Spleen (tissue), 7 donors: ENCODE results near the gene TEX50.
"Not testable (repeated sequence)": the region's sequence is repeated elsewhere in the genome, so short reads cannot be mapped to it uniquely, and the experiment has no call there.

ENCODE experiments used
- POLR2A ChIP-seq, 3 donors: fragments of 450-650 bp; IDR thresholded peaks; one replicate each; pipeline ENCODE4 v1.5.1; 2017; ENCODE audit warnings: antibody characterized with exemption in 3 of 3, mild to moderate bottlenecking in 1 of 3
- POLR2AphosphoS5 ChIP-seq, 3 donors: sonication (generic); formaldehyde crosslinking; IDR thresholded peaks; one replicate each; pipeline ENCODE4 v1.5.1; 2017; ENCODE audit warnings: antibody characterized with exemption in 3 of 3
- TF ChIP-seq, protein P1 (sequence below), 11 experiments: fragments of 200-600 bp in 7 of 11; fragments of 450-650 bp in 4 of 11; sonication (generic) in 4 of 11; IDR thresholded peaks in 8 of 11; conservative IDR thresholded peaks in 3 of 11; 1 replicate in 7 of 11; 2 replicates in 4 of 11; pipeline versions ENCODE4 v1.4.0 to v1.8.0; 2016 to 2021; ENCODE audit warnings: antibody characterized with exemption in 11 of 11, inconsistent platforms in 4 of 11, mild to moderate bottlenecking in 1 of 11
- donor health status: DM: no; HTN: no; CAD: no; lungs with moderate emphysema.
- donor health status: DM: no; HTN: no; CAD: no.
- donor health status: DM: no; HTN: no; CAD: no.

DNA sequence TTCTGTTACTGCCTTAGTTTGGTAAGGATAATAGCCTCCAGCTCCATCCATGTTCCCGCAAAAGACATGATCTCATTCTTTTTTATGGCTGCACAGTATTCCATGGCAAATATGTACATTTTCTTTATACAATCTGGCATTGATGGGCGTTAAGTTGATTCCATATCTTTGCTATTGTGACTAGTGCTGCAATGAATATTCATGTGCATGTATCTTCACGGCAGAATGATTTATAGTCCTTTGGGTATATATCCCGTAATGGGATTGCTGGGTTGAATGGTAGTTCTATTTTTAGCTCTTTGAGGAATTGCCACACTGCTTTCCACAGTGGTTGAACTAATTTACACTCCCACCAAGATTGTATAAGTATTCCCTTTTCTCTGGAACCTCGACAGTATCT lies 44.0 kb upstream of the TEX50 start:
- TF ChIP-seq, protein P1, sequence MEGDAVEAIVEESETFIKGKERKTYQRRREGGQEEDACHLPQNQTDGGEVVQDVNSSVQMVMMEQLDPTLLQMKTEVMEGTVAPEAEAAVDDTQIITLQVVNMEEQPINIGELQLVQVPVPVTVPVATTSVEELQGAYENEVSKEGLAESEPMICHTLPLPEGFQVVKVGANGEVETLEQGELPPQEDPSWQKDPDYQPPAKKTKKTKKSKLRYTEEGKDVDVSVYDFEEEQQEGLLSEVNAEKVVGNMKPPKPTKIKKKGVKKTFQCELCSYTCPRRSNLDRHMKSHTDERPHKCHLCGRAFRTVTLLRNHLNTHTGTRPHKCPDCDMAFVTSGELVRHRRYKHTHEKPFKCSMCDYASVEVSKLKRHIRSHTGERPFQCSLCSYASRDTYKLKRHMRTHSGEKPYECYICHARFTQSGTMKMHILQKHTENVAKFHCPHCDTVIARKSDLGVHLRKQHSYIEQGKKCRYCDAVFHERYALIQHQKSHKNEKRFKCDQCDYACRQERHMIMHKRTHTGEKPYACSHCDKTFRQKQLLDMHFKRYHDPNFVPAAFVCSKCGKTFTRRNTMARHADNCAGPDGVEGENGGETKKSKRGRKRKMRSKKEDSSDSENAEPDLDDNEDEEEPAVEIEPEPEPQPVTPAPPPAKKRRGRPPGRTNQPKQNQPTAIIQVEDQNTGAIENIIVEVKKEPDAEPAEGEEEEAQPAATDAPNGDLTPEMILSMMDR (IDR thresholded peaks at IDR 0.05 in 8 of 11, conservative IDR thresholded peaks at IDR 0.05 in 3 of 11) = not testable (repeated sequence)
- not testable (repeated sequence) for TF ChIP-seq POLR2A, POLR2AphosphoS5 (IDR thresholded peaks at IDR 0.05)
